ENCODE data around the gene KLHDC3. TPM values are rescaled to one million over a fixed set of nuclear protein-coding genes. Genes with fewer than 3 reads are reported as not detected.
A peak's percentile ranks its signal among the peaks of the same experiment; 100 is the strongest.

Gene KLHDC3
- total and polyA plus RNA-seq, 2 experiments from 2014 or later: 88.2 to 184 TPM

GRCh38 chr6:42987533-42988451, 26.3 kb upstream of the KLHDC3 start:
- Mint-ChIP-seq H3K27me3 (ENCODE audit: insufficient read depth, low read depth, poor library complexity) (peaks cover 8% of the 10 kb centered on the region), H3K4me3 (no peak overlapping the region), H3K36me3 (ENCODE audit: low read depth) (peaks cover 17% of the 10 kb centered on the region; the same call in 2 of the 3 replicates), H3K27ac (peak overlapping the region; percentile 14; the same call in 1 of the 2 replicates), H3K9me3 (no peaks in the 10 kb centered on the region), H3K4me1 (peaks cover 18% of the 10 kb centered on the region)
- no peak overlapping the region for H3K4me2 ChIP-seq
- DNase-seq (ENCODE audit: low spot score) (no peak), ATAC-seq (no peak)
- H4K20me1 ChIP-seq (replicated peaks; ENCODE audit: insufficient read depth): peaks cover 14% of the 10 kb centered on the region
- H3K36me3 ChIP-seq (ENCODE audit: insufficient read depth): 0 out of 2 replicates have a peak, but pooled peaks cover 5% of the 10 kb centered on the region
- peaks cover 17% of the 10 kb centered on the region for H3K79me2 ChIP-seq (replicated peaks; ENCODE audit: insufficient read depth)
- TF ChIP-seq JUNB (IDR thresholded peaks at IDR 0.05; ENCODE audit: unreplicated experiment) (no peak), CREB1 (CRISPR knock-in tag; IDR thresholded peaks at IDR 0.05; ENCODE audit: low read depth) (no peak), POLR2AphosphoS5 (IDR thresholded peaks at IDR 0.05; ENCODE audit: low read depth) (no peak), ZNF331 (CRISPR knock-in tag; IDR thresholded peaks at IDR 0.05; ENCODE audit: low read depth) (no peak), EZH2phosphoT487 (IDR thresholded peaks at IDR 0.05; ENCODE audit: unreplicated experiment) (no peak), ZNF114 (CRISPR knock-in tag; IDR thresholded peaks at IDR 0.05) (no peak), ETS1 (IDR thresholded peaks at IDR 0.05) (no peak), STAT1 (IDR thresholded peaks at IDR 0.05; ENCODE audit: unreplicated experiment) (no peak), NANOG (IDR thresholded peaks at IDR 0.05; ENCODE audit: borderline replicate concordance) (no peak), REST (IDR thresholded peaks at IDR 0.05; ENCODE audit: unreplicated experiment) (no peak), EZH2 (IDR thresholded peaks at IDR 0.05; ENCODE audit: low read depth, unreplicated experiment) (no peak)
- TF ChIP-seq, protein P1, sequence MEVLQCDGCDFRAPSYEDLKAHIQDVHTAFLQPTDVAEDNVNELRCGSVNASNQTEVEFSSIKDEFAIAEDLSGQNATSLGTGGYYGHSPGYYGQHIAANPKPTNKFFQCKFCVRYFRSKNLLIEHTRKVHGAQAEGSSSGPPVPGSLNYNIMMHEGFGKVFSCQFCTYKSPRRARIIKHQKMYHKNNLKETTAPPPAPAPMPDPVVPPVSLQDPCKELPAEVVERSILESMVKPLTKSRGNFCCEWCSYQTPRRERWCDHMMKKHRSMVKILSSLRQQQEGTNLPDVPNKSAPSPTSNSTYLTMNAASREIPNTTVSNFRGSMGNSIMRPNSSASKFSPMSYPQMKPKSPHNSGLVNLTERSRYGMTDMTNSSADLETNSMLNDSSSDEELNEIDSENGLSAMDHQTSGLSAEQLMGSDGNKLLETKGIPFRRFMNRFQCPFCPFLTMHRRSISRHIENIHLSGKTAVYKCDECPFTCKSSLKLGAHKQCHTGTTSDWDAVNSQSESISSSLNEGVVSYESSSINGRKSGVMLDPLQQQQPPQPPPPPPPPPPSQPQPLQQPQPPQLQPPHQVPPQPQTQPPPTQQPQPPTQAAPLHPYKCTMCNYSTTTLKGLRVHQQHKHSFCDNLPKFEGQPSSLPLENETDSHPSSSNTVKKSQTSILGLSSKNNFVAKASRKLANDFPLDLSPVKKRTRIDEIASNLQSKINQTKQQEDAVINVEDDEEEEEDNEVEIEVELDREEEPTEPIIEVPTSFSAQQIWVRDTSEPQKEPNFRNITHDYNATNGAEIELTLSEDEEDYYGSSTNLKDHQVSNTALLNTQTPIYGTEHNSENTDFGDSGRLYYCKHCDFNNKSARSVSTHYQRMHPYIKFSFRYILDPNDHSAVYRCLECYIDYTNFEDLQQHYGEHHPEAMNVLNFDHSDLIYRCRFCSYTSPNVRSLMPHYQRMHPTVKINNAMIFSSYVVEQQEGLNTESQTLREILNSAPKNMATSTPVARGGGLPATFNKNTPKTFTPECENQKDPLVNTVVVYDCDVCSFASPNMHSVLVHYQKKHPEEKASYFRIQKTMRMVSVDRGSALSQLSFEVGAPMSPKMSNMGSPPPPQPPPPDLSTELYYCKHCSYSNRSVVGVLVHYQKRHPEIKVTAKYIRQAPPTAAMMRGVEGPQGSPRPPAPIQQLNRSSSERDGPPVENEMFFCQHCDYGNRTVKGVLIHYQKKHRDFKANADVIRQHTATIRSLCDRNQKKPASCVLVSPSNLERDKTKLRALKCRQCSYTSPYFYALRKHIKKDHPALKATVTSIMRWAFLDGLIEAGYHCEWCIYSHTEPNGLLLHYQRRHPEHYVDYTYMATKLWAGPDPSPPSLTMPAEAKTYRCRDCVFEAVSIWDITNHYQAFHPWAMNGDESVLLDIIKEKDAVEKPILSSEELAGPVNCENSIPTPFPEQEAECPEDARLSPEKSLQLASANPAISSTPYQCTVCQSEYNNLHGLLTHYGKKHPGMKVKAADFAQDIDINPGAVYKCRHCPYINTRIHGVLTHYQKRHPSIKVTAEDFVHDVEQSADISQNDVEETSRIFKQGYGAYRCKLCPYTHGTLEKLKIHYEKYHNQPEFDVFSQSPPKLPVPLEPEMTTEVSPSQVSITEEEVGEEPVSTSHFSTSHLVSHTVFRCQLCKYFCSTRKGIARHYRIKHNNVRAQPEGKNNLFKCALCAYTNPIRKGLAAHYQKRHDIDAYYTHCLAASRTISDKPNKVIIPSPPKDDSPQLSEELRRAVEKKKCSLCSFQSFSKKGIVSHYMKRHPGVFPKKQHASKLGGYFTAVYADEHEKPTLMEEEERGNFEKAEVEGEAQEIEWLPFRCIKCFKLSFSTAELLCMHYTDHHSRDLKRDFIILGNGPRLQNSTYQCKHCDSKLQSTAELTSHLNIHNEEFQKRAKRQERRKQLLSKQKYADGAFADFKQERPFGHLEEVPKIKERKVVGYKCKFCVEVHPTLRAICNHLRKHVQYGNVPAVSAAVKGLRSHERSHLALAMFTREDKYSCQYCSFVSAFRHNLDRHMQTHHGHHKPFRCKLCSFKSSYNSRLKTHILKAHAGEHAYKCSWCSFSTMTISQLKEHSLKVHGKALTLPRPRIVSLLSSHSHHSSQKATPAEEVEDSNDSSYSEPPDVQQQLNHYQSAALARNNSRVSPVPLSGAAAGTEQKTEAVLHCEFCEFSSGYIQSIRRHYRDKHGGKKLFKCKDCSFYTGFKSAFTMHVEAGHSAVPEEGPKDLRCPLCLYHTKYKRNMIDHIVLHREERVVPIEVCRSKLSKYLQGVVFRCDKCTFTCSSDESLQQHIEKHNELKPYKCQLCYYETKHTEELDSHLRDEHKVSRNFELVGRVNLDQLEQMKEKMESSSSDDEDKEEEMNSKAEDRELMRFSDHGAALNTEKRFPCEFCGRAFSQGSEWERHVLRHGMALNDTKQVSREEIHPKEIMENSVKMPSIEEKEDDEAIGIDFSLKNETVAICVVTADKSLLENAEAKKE (CRISPR knock-in tag; IDR thresholded peaks at IDR 0.05): no peak
- TF ChIP-seq, protein P2, sequence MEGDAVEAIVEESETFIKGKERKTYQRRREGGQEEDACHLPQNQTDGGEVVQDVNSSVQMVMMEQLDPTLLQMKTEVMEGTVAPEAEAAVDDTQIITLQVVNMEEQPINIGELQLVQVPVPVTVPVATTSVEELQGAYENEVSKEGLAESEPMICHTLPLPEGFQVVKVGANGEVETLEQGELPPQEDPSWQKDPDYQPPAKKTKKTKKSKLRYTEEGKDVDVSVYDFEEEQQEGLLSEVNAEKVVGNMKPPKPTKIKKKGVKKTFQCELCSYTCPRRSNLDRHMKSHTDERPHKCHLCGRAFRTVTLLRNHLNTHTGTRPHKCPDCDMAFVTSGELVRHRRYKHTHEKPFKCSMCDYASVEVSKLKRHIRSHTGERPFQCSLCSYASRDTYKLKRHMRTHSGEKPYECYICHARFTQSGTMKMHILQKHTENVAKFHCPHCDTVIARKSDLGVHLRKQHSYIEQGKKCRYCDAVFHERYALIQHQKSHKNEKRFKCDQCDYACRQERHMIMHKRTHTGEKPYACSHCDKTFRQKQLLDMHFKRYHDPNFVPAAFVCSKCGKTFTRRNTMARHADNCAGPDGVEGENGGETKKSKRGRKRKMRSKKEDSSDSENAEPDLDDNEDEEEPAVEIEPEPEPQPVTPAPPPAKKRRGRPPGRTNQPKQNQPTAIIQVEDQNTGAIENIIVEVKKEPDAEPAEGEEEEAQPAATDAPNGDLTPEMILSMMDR (conservative IDR thresholded peaks at IDR 0.05; ENCODE audit: low read depth in 2 of 2): no peak
- no peak overlapping the region for H2AFZ ChIP-seq
- H3K27ac ChIP-seq (ENCODE audit: low read depth): no peak overlapping the region
- H3K9me2 ChIP-seq (ENCODE audit: insufficient read depth): no peaks in the 10 kb centered on the region
- H3K27me3 ChIP-seq (ENCODE audit: insufficient read depth): no peaks in the 10 kb centered on the region
- H3F3A ChIP-seq (replicated peaks; ENCODE audit: low read depth): 0 out of 2 replicates have a peak, but pooled peaks cover 4% of the 10 kb centered on the region
- H3K4me1 ChIP-seq (ENCODE audit: insufficient read depth): peaks cover 9% of the 10 kb centered on the region; the same call in 1 of the 2 replicates
- no peak overlapping the region for H3K4me3 ChIP-seq
